HG02642 (cell line): ENCODE measurements around the gene TSPY9.
"Not testable (repeated sequence)": the region's sequence is repeated elsewhere in the genome, so short reads cannot be mapped to it uniquely, and the experiment has no call there.

Source experiments
- ATAC-seq: cut with Tn5 transposase; IDR thresholded peaks from one replicate; pipeline ENCODE4 v1.9.1; 2021; ENCODE audit warnings: mild to moderate bottlenecking; ENCODE audit not compliant: unreplicated experiment, poor library complexity

TSPY9 gene

GRCh38 chrY:9486967-9487366 is at the start of gene TSPY9:
Gene TSPY9 (plus strand): TSS chrY:9487267. CDS start chrY:9487313, 46 bp downstream.
- ATAC-seq, result not testable (repeated sequence)

GRCh38 chrY:9466655-9467054 is 20.4 kb upstream of the TSPY9 start, which contains the start of gene TSPY1:
Gene TSPY1 (plus strand): TSS chrY:9466955. CDS start chrY:9467001, 46 bp downstream.
- ATAC-seq, result not testable (repeated sequence)

GRCh38 chrY:9504396-9504795 is 17.3 kb downstream of the TSPY9 start:
- not testable (repeated sequence) for ATAC-seq

GRCh38 chrY:9516287-9516686 is 29.2 kb downstream of the TSPY9 start:
- not testable (repeated sequence) for ATAC-seq

- not testable (repeated sequence) for ATAC-seq
Observed at GRCh38 chrY:9527580-9527979, 40.5 kb downstream of the TSPY9 start, which contains the start of gene TSPY10. Gene TSPY10 (plus strand): TSS chrY:9527880. CDS start chrY:9527926, 46 bp downstream.
